ENCODE results near the gene SHTN1.

DNA sequence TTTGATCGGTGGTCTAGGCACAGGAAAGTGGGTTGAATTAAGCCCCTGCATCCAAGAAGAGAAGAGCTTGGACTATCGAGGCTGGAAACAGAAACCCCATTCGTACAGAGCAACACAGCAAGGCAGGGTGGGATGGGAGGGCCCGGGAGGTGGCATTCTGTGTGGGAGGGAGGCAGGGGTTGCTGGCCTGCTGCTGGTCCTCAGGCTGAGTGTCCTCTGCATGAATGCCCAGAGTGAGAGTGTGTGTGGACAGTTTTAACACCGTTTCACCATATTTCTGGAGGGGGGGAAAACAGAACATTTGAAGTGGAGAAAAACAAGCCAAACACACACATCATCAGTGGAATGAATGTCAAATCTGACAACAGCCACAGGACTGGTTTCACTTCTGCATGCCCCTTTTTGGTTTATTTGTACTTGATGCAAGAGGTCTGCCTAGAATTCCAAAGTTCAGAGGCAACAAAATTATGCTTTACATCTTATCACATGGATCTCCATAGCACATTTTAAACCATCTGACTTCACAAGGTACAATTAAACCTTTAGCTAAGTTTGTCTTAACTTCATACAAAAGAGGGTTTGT, 166.8 kb downstream of the SHTN1 start:
- TF ChIP-seq, protein P1, sequence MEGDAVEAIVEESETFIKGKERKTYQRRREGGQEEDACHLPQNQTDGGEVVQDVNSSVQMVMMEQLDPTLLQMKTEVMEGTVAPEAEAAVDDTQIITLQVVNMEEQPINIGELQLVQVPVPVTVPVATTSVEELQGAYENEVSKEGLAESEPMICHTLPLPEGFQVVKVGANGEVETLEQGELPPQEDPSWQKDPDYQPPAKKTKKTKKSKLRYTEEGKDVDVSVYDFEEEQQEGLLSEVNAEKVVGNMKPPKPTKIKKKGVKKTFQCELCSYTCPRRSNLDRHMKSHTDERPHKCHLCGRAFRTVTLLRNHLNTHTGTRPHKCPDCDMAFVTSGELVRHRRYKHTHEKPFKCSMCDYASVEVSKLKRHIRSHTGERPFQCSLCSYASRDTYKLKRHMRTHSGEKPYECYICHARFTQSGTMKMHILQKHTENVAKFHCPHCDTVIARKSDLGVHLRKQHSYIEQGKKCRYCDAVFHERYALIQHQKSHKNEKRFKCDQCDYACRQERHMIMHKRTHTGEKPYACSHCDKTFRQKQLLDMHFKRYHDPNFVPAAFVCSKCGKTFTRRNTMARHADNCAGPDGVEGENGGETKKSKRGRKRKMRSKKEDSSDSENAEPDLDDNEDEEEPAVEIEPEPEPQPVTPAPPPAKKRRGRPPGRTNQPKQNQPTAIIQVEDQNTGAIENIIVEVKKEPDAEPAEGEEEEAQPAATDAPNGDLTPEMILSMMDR (conservative IDR thresholded peaks at IDR 0.05; ENCODE audit: low read depth, low read length) = no peak
- TF ChIP-seq SMC3 (IDR thresholded peaks at IDR 0.05; ENCODE audit: low read depth, low read length) (no peak), RFX5 (IDR thresholded peaks at IDR 0.05; ENCODE audit: low read depth, low read length) (no peak), RAD21 (IDR thresholded peaks at IDR 0.05; ENCODE audit: low read length) (no peak), POLR2A (IDR thresholded peaks at IDR 0.05; ENCODE audit: low read depth, low read length) (no peak), BHLHE40 (IDR thresholded peaks at IDR 0.05; ENCODE audit: low read depth, low read length) (no peak), MAFK (IDR thresholded peaks at IDR 0.05; ENCODE audit: low read depth, low read length) (no peak), MXI1 (IDR thresholded peaks at IDR 0.05; ENCODE audit: borderline replicate concordance, low read depth, low read length) (no peak), MAZ (IDR thresholded peaks at IDR 0.05; ENCODE audit: borderline replicate concordance, low read depth, low read length) (no peak)
- TF ChIP-seq, protein P2, sequence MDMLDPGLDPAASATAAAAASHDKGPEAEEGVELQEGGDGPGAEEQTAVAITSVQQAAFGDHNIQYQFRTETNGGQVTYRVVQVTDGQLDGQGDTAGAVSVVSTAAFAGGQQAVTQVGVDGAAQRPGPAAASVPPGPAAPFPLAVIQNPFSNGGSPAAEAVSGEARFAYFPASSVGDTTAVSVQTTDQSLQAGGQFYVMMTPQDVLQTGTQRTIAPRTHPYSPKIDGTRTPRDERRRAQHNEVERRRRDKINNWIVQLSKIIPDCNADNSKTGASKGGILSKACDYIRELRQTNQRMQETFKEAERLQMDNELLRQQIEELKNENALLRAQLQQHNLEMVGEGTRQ (IDR thresholded peaks at IDR 0.05; ENCODE audit: low read depth, low read length) = no peak
